ENCODE results near the gene PDS5B. TPM values are rescaled to one million over a fixed set of nuclear protein-coding genes. Genes with fewer than 3 reads are reported as not detected.

PDS5B gene
- total and polyA plus RNA-seq, 9 of the 15 experiments (the other 6 are each of a cell fraction or from before 2014, with no cell fraction given) = 6.2 to 23.7 (median 13.1) TPM

DNA sequence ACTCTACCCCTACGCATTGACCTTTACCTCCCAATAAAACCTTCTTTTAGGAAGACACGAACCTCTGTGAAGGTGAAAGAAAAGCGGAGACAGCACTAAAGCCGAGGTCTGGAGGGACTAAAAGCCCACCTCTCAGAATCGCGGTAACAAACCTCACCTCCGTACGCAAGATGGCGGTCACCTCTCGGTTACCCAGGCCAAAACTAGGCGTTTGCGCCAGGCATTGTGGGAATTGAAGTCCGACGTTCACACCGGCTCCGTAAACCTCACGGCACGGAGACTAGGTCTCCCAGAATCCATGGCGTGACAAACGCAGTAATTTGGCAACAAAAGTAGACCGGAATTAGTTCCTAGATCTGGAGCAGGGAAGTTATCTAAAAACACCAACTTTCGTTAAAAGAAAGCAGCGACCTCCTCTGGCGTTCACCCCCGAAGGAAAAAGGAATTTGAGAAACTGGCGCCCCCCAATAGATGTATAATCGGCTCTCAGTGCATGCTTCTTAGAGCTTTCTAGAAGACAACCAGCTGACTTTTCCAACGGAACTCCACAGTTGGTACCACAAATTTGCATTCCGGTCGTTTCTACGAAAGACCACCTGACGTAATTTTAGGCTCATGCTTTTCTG lies 47.5 kb upstream of the PDS5B start, which contains the start of gene N4BP2L2 (continued):
- TF ChIP-seq, protein P1, sequence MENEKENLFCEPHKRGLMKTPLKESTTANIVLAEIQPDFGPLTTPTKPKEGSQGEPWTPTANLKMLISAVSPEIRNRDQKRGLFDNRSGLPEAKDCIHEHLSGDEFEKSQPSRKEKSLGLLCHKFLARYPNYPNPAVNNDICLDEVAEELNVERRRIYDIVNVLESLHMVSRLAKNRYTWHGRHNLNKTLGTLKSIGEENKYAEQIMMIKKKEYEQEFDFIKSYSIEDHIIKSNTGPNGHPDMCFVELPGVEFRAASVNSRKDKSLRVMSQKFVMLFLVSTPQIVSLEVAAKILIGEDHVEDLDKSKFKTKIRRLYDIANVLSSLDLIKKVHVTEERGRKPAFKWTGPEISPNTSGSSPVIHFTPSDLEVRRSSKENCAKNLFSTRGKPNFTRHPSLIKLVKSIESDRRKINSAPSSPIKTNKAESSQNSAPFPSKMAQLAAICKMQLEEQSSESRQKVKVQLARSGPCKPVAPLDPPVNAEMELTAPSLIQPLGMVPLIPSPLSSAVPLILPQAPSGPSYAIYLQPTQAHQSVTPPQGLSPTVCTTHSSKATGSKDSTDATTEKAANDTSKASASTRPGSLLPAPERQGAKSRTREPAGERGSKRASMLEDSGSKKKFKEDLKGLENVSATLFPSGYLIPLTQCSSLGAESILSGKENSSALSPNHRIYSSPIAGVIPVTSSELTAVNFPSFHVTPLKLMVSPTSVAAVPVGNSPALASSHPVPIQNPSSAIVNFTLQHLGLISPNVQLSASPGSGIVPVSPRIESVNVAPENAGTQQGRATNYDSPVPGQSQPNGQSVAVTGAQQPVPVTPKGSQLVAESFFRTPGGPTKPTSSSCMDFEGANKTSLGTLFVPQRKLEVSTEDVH (IDR thresholded peaks at IDR 0.05; ENCODE audit: low read depth, partially characterized antibody) = peak; percentile 32
- no peak for TF ChIP-seq BCLAF1 (IDR thresholded peaks at IDR 0.05; ENCODE audit: borderline replicate concordance in 1 of 2, control insufficient read depth in 1 of 2, low read depth in 2 of 2, low read length in 1 of 2)
- peak; percentile 34 for TF ChIP-seq TAF1 (IDR thresholded peaks at IDR 0.05; ENCODE audit: control insufficient read depth, extremely low read depth, insufficient read depth, low read length, severe bottlenecking)
- TF ChIP-seq NR4A1 (CRISPR knock-in tag; IDR thresholded peaks at IDR 0.05) = no peak
- TF ChIP-seq NR4A1 (tag; IDR thresholded peaks at IDR 0.05) = no peak
- TF ChIP-seq DDX20 (tag; IDR thresholded peaks at IDR 0.05; ENCODE audit: low read depth) = no peak
- no peak for TF ChIP-seq ZNF77 (CRISPR knock-in tag; IDR thresholded peaks at IDR 0.05)
- no peak for TF ChIP-seq TCFL5 (CRISPR knock-in tag; conservative IDR thresholded peaks at IDR 0.05)
- peak; percentile 65; the same call in 1 of the 2 replicates for TF ChIP-seq ZNF395 (CRISPR knock-in tag; IDR thresholded peaks at IDR 0.05)
- TF ChIP-seq SAP30 (IDR thresholded peaks at IDR 0.05; ENCODE audit: borderline replicate concordance, insufficient read depth, low read depth, low read length, poor library complexity, severe bottlenecking) = no peak
- no peak for TF ChIP-seq ZBTB17 (CRISPR knock-in tag; IDR thresholded peaks at IDR 0.05)
- no peak for TF ChIP-seq NCOA1 (IDR thresholded peaks at IDR 0.05; ENCODE audit: low read depth)
- no peak for TF ChIP-seq CGGBP1 (CRISPR knock-in tag; IDR thresholded peaks at IDR 0.05)
- peak; percentile 13; the same call in 1 of the 2 replicates for TF ChIP-seq C11orf30 (IDR thresholded peaks at IDR 0.05; ENCODE audit: low read depth)
- peak; percentile 89 for TF ChIP-seq TRIM28 (IDR thresholded peaks at IDR 0.05)
- no peak for TF ChIP-seq HEY1 (CRISPR knock-in tag; IDR thresholded peaks at IDR 0.05; ENCODE audit: borderline replicate concordance)
- TF ChIP-seq RFX7 (CRISPR knock-in tag; IDR thresholded peaks at IDR 0.05) = no peak
- TF ChIP-seq HDGF (IDR thresholded peaks at IDR 0.05) = no peak
- TF ChIP-seq ELF4 (CRISPR knock-in tag; IDR thresholded peaks at IDR 0.05) = no peak
- no peak for TF ChIP-seq SAFB2 (IDR thresholded peaks at IDR 0.05; ENCODE audit: borderline replicate concordance, low read depth, low read length, severe bottlenecking)
- peak in 1 of 2 experiments; percentile 27; a peak in 1 of 4 replicates for TF ChIP-seq RCOR1 (IDR thresholded peaks at IDR 0.05; ENCODE audit: borderline replicate concordance in 1 of 2, low read depth in 2 of 2, low read length in 2 of 2)
